H1 (cell line): Measurements from ENCODE around the gene CALD1. TPM values are rescaled to one million over a fixed set of nuclear protein-coding genes. Genes with fewer than 3 reads are reported as not detected.

Source experiments
- CTCF ChIA-PET: fragments of 300-600 bp; sonication (Branson Sonifier 250); formaldehyde crosslinking; loops from one replicate; lab custom pipeline; 2021; ENCODE audit not compliant: partially characterized antibody; lab: Charles Lee
- POLR2A ChIA-PET: fragments of 300-600 bp; sonication (Branson Sonifier 250); formaldehyde crosslinking; loops from one replicate; lab custom pipeline; 2021; ENCODE audit warnings: inconsistent platforms; ENCODE audit not compliant: partially characterized antibody; lab: Charles Lee
- DNase-seq, 2 experiments: peaks; one replicate each; pipeline versions ENCODE4 v3.0.0 to v3.0.0-alpha.2; 2010 to 2022; ENCODE audit warnings: low spot score in 2 of 2, low read depth in 1 of 2, mixed read lengths in 1 of 2
- FAIRE-seq: peaks from 2 replicates; lab custom pipeline; 2011; peaks lifted over from hg19 to GRCh38; lab: Jason Lieb, UNC
- H2AFZ ChIP-seq: 2 replicates; pipeline ENCODE4 v1.8.1; 2012; ENCODE audit warnings: low read length, inconsistent platforms
- H2AK5ac ChIP-seq: 2 replicates; pipeline ENCODE4 v1.6.1; 2013; ENCODE audit warnings: low read depth, low read length
- H2BK120ac ChIP-seq: replicated peaks from 2 replicates; pipeline ENCODE3; 2013; ENCODE audit warnings: low read depth, low read length, inconsistent platforms
- H2BK12ac ChIP-seq: 2 replicates; pipeline ENCODE4 v1.6.1; 2013; ENCODE audit warnings: low read depth, low read length
- H2BK15ac ChIP-seq: 2 replicates; pipeline ENCODE4 v1.6.1; 2013; ENCODE audit warnings: low read length
- H2BK20ac ChIP-seq: 2 replicates; pipeline ENCODE4 v1.6.1; 2013; ENCODE audit warnings: low read length
- H2BK5ac ChIP-seq: 2 replicates; pipeline ENCODE4 v1.6.1; 2013; ENCODE audit warnings: low read depth, low read length
- H3K14ac ChIP-seq: 2 replicates; pipeline ENCODE4 v1.6.1; 2013; ENCODE audit warnings: inconsistent platforms; ENCODE audit not compliant: insufficient read length
- H3K18ac ChIP-seq: 2 replicates; pipeline ENCODE4 v1.6.1; 2013; ENCODE audit warnings: low read length; ENCODE audit errors: extremely low read depth
- H3K23ac ChIP-seq: 2 replicates; pipeline ENCODE4 v1.6.1; 2013; ENCODE audit warnings: inconsistent platforms; ENCODE audit not compliant: insufficient read length
- H3K23me2 ChIP-seq: 2 replicates; pipeline ENCODE4 v1.6.1; 2013; ENCODE audit warnings: low read depth, low read length
- H3K27ac ChIP-seq: 2 replicates; pipeline ENCODE4 v1.6.1; 2011; ENCODE audit warnings: low read depth, low read length, inconsistent platforms
- H3K27me3 ChIP-seq, 4 experiments: replicated peaks in 1 of 4; 1 replicate in 1 of 4; 2 replicates in 3 of 4; pipeline versions ENCODE4 v1.6.1 to v1.8.1; 2011 to 2013; ENCODE audit warnings: low read length in 3 of 4, mild to moderate bottlenecking in 3 of 4, inconsistent platforms in 2 of 4, mixed read lengths in 2 of 4, moderate library complexity in 1 of 4; ENCODE audit not compliant: control insufficient read depth in 3 of 4, insufficient read depth in 3 of 4; ENCODE audit errors: extremely low read depth in 1 of 4
- H3K36me3 ChIP-seq, 4 experiments: 2 replicates each; pipeline versions ENCODE4 v1.6.1 to v1.8.1; 2011 to 2013; ENCODE audit warnings: mild to moderate bottlenecking in 4 of 4, low read length in 3 of 4, moderate library complexity in 2 of 4, control low read depth in 1 of 4, inconsistent platforms in 1 of 4; ENCODE audit not compliant: insufficient read depth in 4 of 4, control insufficient read depth in 2 of 4
- H3K4ac ChIP-seq: replicated peaks from 2 replicates; pipeline ENCODE3; 2013; ENCODE audit warnings: low read length, low read depth, mixed read lengths, inconsistent platforms; ENCODE audit not compliant: insufficient read length
- H3K4me1 ChIP-seq, 4 experiments: replicated peaks in 1 of 4; 1 replicate in 1 of 4; 2 replicates in 3 of 4; pipeline versions ENCODE4 v1.6.1 to v1.8.1; 2011 to 2013; ENCODE audit warnings: low read length in 3 of 4, inconsistent platforms in 2 of 4, mixed read lengths in 1 of 4; ENCODE audit not compliant: insufficient read depth in 4 of 4, control insufficient read depth in 3 of 4
- H3K4me2 ChIP-seq, 2 experiments: 2 replicates each; pipeline versions ENCODE4 v1.6.1 to v1.8.1; 2011 to 2013; ENCODE audit warnings: low read depth in 2 of 2, low read length in 2 of 2, control low read depth in 1 of 2, inconsistent platforms in 1 of 2, mild to moderate bottlenecking in 1 of 2; ENCODE audit not compliant: insufficient read depth in 1 of 2
- H3K4me3 ChIP-seq, 4 experiments: fragments of 200-600, 300-600 bp in 1 of 4; sonication (generic), shearing (Covaris generic), sonication (Bioruptor Twin) in 1 of 4; 2 replicates each; pipeline versions ENCODE4 v1.5.1 to v1.8.1; 2011 to 2016; ENCODE audit warnings: low read length in 4 of 4, low read depth in 3 of 4, control low read depth in 2 of 4, inconsistent platforms in 2 of 4, mild to moderate bottlenecking in 2 of 4, mixed read lengths in 1 of 4, moderate library complexity in 1 of 4; ENCODE audit not compliant: insufficient read depth in 2 of 4; ENCODE audit errors: extremely low read depth in 1 of 4
- H3K56ac ChIP-seq: replicated peaks from 2 replicates; pipeline ENCODE3; 2013; ENCODE audit warnings: low read depth, mild to moderate bottlenecking, mixed read lengths, low read length, inconsistent platforms; ENCODE audit not compliant: insufficient read length
- H3K79me1 ChIP-seq: 2 replicates; pipeline ENCODE4 v1.6.1; 2013; ENCODE audit warnings: low read depth, low read length, control low read depth
- H3K79me2 ChIP-seq, 2 experiments: 2 replicates each; pipeline versions ENCODE4 v1.6.1 to v1.8.1; 2012 to 2013; ENCODE audit warnings: low read length in 2 of 2, mild to moderate bottlenecking in 2 of 2, inconsistent platforms in 1 of 2; ENCODE audit not compliant: insufficient read depth in 2 of 2, control insufficient read depth in 1 of 2
- H3K9ac ChIP-seq, 4 experiments: replicated peaks in 1 of 4; 1 replicate in 1 of 4; 2 replicates in 3 of 4; pipeline versions ENCODE4 v1.6.1 to v1.8.1; 2011 to 2013; ENCODE audit warnings: low read depth in 3 of 4, low read length in 3 of 4, control low read depth in 2 of 4, mild to moderate bottlenecking in 2 of 4, moderate library complexity in 2 of 4, inconsistent platforms in 1 of 4; ENCODE audit errors: extremely low read depth in 1 of 4
- H3K9me3 ChIP-seq, 2 experiments: 2 replicates each; pipeline versions ENCODE4 v1.6.1 to v1.8.1; 2012 to 2013; ENCODE audit warnings: mild to moderate bottlenecking in 2 of 2, moderate library complexity in 2 of 2, control low read depth in 1 of 2, inconsistent platforms in 1 of 2, low read depth in 1 of 2, low read length in 1 of 2, mixed read lengths in 1 of 2; ENCODE audit not compliant: insufficient read depth in 2 of 2
- H4K20me1 ChIP-seq, 2 experiments: replicated peaks in 1 of 2; 2 replicates each; pipeline versions ENCODE3 to v1.8.1; 2011 to 2013; ENCODE audit warnings: inconsistent platforms in 2 of 2, low read length in 2 of 2, mild to moderate bottlenecking in 1 of 2; ENCODE audit not compliant: insufficient read depth in 2 of 2, control insufficient read depth in 1 of 2
- H4K5ac ChIP-seq: 2 replicates; pipeline ENCODE4 v1.6.1; 2013; ENCODE audit warnings: low read length, low read depth, mixed read lengths, inconsistent platforms; ENCODE audit not compliant: insufficient read length
- H4K8ac ChIP-seq: 2 replicates; pipeline ENCODE4 v1.8.0; 2013; ENCODE audit warnings: mild to moderate bottlenecking, moderate library complexity, low read length, inconsistent platforms; ENCODE audit not compliant: insufficient read depth; ENCODE audit errors: extremely low read depth
- H4K91ac ChIP-seq: replicated peaks from 2 replicates; pipeline ENCODE3; 2013; ENCODE audit warnings: low read length, mixed read lengths, inconsistent platforms; ENCODE audit not compliant: insufficient read length
- ATF2 ChIP-seq: IDR thresholded peaks from 2 replicates; pipeline ENCODE4 v1.6.1; 2012; ENCODE audit warnings: low read length, inconsistent platforms
- BCL11A ChIP-seq, 2 experiments: IDR thresholded peaks; one replicate each; pipeline ENCODE4 v1.6.1; 2011; ENCODE audit warnings: low read depth in 2 of 2, low read length in 2 of 2, mild to moderate bottlenecking in 2 of 2
- CREB1 ChIP-seq: IDR thresholded peaks from 2 replicates; pipeline ENCODE4 v1.6.1; 2012; ENCODE audit warnings: inconsistent platforms
- EGR1 ChIP-seq: IDR thresholded peaks from 2 replicates; pipeline ENCODE4 v1.6.1; 2011; ENCODE audit warnings: low read depth, low read length, borderline replicate concordance
- EP300 ChIP-seq, 2 experiments: IDR thresholded peaks; 1 replicate in 1 of 2; 2 replicates in 1 of 2; pipeline ENCODE4 v1.6.1; 2011 to 2012; ENCODE audit warnings: low read depth in 2 of 2, low read length in 2 of 2, mild to moderate bottlenecking in 2 of 2, borderline replicate concordance in 1 of 2, inconsistent platforms in 1 of 2, moderate library complexity in 1 of 2
- EZH2 ChIP-seq: fragments of 200-600 bp; sonication (generic); IDR thresholded peaks from 2 replicates; pipeline ENCODE4 v1.7.1; 2012; ENCODE audit warnings: low read depth, mild to moderate bottlenecking, moderate library complexity, low read length, inconsistent platforms; ENCODE audit not compliant: severe bottlenecking
- KDM1A ChIP-seq: fragments of 200-600, 300-600 bp; sonication (generic); IDR thresholded peaks from 2 replicates; pipeline ENCODE4 v1.7.1; 2016; ENCODE audit warnings: mild to moderate bottlenecking, low read length, borderline replicate concordance
- KDM4A ChIP-seq: IDR thresholded peaks from one replicate; pipeline ENCODE4 v1.7.1; 2012; ENCODE audit warnings: low read depth, mild to moderate bottlenecking, moderate library complexity, low read length, inconsistent platforms; ENCODE audit not compliant: severe bottlenecking
- KDM5A ChIP-seq: fragments of 200-600 bp; IDR thresholded peaks from 2 replicates; pipeline ENCODE4 v1.7.1; 2012; ENCODE audit warnings: mild to moderate bottlenecking, low read length, inconsistent platforms, mixed read lengths
- MAFK ChIP-seq: IDR thresholded peaks from 2 replicates; pipeline ENCODE4 v1.6.1; 2012; ENCODE audit warnings: low read depth, mild to moderate bottlenecking, improper control_type of control experiment, low read length
- SUZ12 ChIP-seq: fragments of 200-600 bp; sonication (generic); IDR thresholded peaks from 2 replicates; pipeline ENCODE4 v1.6.1; 2012; ENCODE audit warnings: mild to moderate bottlenecking, inconsistent platforms, low read length, moderate library complexity, mixed read lengths
- TCF12 ChIP-seq: IDR thresholded peaks from 2 replicates; pipeline ENCODE4 v1.6.1; 2011; ENCODE audit warnings: low read depth, mild to moderate bottlenecking, low read length
- TEAD4 ChIP-seq: IDR thresholded peaks from 2 replicates; pipeline ENCODE4 v1.6.1; 2012; ENCODE audit warnings: low read depth, low read length, inconsistent platforms, mixed read lengths
- WGBS, 2 experiments: shearing (Covaris generic) in 1 of 2; methylation state at CpG; one replicate each; pipeline versions ENCODE4 v1.1.6 to v1.1.7; 2013 to 2015; ENCODE audit warnings: low lambda C conversion rate in 2 of 2, mixed read lengths in 2 of 2, inconsistent platforms in 1 of 2, low coverage in 1 of 2, missing lambda C conversion rate in 1 of 2; ENCODE audit not compliant: insufficient replicate concordance in 2 of 2, insufficient coverage in 1 of 2, insufficient read length in 1 of 2; ENCODE audit errors: extremely low coverage in 1 of 2, missing lambda C conversion rate in 1 of 2; 5-methylcytosine and 5-hydroxymethylcytosine counted together
- polyA plus RNA-seq, 7 experiments: library from polyadenylated mRNA; depleted of rRNA in 3 of 7; stranded (reverse) in 5 of 7; unstranded in 2 of 7; fragments of >200 nt in 5 of 7; fragments of 200-250 nt in 2 of 7; gene quantifications; 1 replicate in 5 of 7; 2 replicates in 1 of 7; 4 replicates in 1 of 7; pipeline versions ENCODE4 v1.2.1 to v1.2.3, GENCODE V29; 2011 to 2013; ENCODE audit warnings: missing spikeins in 2 of 7, mixed read lengths in 2 of 7
- total RNA-seq: library from RNA; stranded (reverse); fragmentation: NEBNext Ultra II Directional; extraction: Animal tissue kit (Norgen Biotek cat#: 25700); gene quantifications from 2 replicates; pipeline ENCODE4 v1.2.1, GENCODE V29; 2021

The CALD1 gene
- total and polyA plus RNA-seq, 2 of the 8 experiments (the other 6 are each of a cell fraction or from before 2014, with no cell fraction given): 34.3 to 177 TPM

- Histone ChIP-seq H2BK5ac (no peak overlapping the region), H3K4ac (no peak overlapping the region), H3K27me3 (no peaks in the 10 kb centered on the region), H2BK15ac (no peak overlapping the region), H4K5ac (no peak overlapping the region), H2BK20ac (no peak overlapping the region), H4K8ac (no peak overlapping the region), H3K18ac (no peak overlapping the region), H2AK5ac (no peak overlapping the region), H4K91ac (no peak overlapping the region), H2BK120ac (no peak overlapping the region), H3K23ac (no peak overlapping the region), H3K56ac (no peak overlapping the region), H2AFZ (no peak overlapping the region), H3K36me3 (no peaks in the 10 kb centered on the region), H3K79me1 (no peaks in the 10 kb centered on the region), H3K4me1 (no peaks in the 10 kb centered on the region), H3K79me2 (no peaks in the 10 kb centered on the region; a peak in 1 of 4 replicates), H3K9me3 (no peaks in the 10 kb centered on the region), H4K20me1 (no peaks in the 10 kb centered on the region), H3K14ac (no peak overlapping the region), H2BK12ac (no peak overlapping the region), H3K23me2 (no peaks in the 10 kb centered on the region), H3K4me2 (no peak overlapping the region), H3K4me3 (no peak overlapping the region), H3K27ac (no peak overlapping the region), H3K9ac (no peak overlapping the region)
- ChIA-PET CTCF (interaction anchor here (0.9 to 1.5 kb wide), 5 partner anchors 12 to 138 kb away, joined by 3 to 4 read pairs (median 3); no protein-coding TSS in a partner anchor), POLR2A (no interaction called here)
- DNase-seq: no peak
- FAIRE-seq: no peak
- WGBS, 2 experiments: 96% methylated on average over 3 of the region's 3 CpGs; no CpG with 5 or more reads in 1 of the 2 experiments
- no peak for TF ChIP-seq TCF12
- TF ChIP-seq SUZ12: no peak
- no peak for TF ChIP-seq CREB1
- TF ChIP-seq KDM5A: no peak
- TF ChIP-seq TEAD4: no peak
- TF ChIP-seq MAFK: no peak
- no peak for TF ChIP-seq KDM4A
- no peak for TF ChIP-seq ATF2
- TF ChIP-seq KDM1A: no peak
- TF ChIP-seq BCL11A (IDR thresholded peaks at IDR 0.05; ENCODE audit: low read depth in 2 of 2, low read length in 2 of 2): no peak
- TF ChIP-seq EZH2: no peak
- TF ChIP-seq EGR1: no peak
- no peak for TF ChIP-seq EP300 (IDR thresholded peaks at IDR 0.05; ENCODE audit: borderline replicate concordance in 1 of 2, low read depth in 2 of 2, low read length in 2 of 2)
These were observed 52.9 kb downstream of the CALD1 start for GRCh38 chr7:134832367-134832766.
